ENCODE data around the gene RPS8. TPM values are rescaled to one million over a fixed set of nuclear protein-coding genes. Genes with fewer than 3 reads are reported as not detected.

The RPS8 gene
- total and polyA plus RNA-seq, 2 of the 8 experiments (the other 6 are each of a cell fraction or from before 2014, with no cell fraction given): 2,261 to 2,407 TPM

- TF ChIP-seq BCL11A (IDR thresholded peaks at IDR 0.05; ENCODE audit: low read depth in 2 of 2, low read length in 2 of 2) (no peak), BACH1 (IDR thresholded peaks at IDR 0.05; ENCODE audit: low read length) (no peak)
These were observed 24.6 kb downstream of the RPS8 start, which contains the start of gene PLK3 (continued) for GRCh38 chr1:44799770-44800584.
